SU-DHL-6 (cell line): ENCODE measurements around the gene SPG7.

Source experiments
- H2AFZ ChIP-seq: fragments of 200-600 bp; sonication (generic); 2 replicates; pipeline ENCODE4 v1.6.1; 2014; ENCODE audit warnings: low read depth, mild to moderate bottlenecking, moderate library complexity, mixed read lengths, antibody characterized with exemption, low read length; ENCODE audit not compliant: severe bottlenecking
- H3F3A ChIP-seq: fragments of 200-600 bp; shearing (Covaris generic); 2 replicates; pipeline ENCODE4 v1.6.0; 2016; ENCODE audit warnings: antibody characterized with exemption, mild to moderate bottlenecking; ENCODE audit not compliant: insufficient read depth
- H3K27ac ChIP-seq: fragments of 200-600 bp; sonication (generic); 2 replicates; pipeline ENCODE4 v1.5.1; 2016; ENCODE audit warnings: low read depth, mild to moderate bottlenecking, low read length, moderate library complexity, mixed read lengths
- H3K27me3 ChIP-seq: fragments of 200-600 bp; sonication (generic), shearing (Covaris generic); 2 replicates; pipeline ENCODE4 v1.6.0; 2014; ENCODE audit warnings: mild to moderate bottlenecking, low read length
- H3K36me3 ChIP-seq: fragments of 200-600 bp; sonication (generic); 2 replicates; pipeline ENCODE4 v1.6.1; 2014; ENCODE audit warnings: mild to moderate bottlenecking, low read length, mixed read lengths
- H3K4me2 ChIP-seq: fragments of 300-600, 200-600 bp; shearing (Covaris generic), sonication (generic); 2 replicates; pipeline ENCODE4 v1.6.0; 2014; ENCODE audit warnings: low read length, low read depth, mild to moderate bottlenecking; ENCODE audit not compliant: poor library complexity, severe bottlenecking
- H3K4me3 ChIP-seq: fragments of 200-600 bp; sonication (generic); 2 replicates; pipeline ENCODE4 v1.5.1; 2014; ENCODE audit warnings: antibody characterized with exemption, low read length, mild to moderate bottlenecking, mixed read lengths; ENCODE audit not compliant: insufficient read depth, poor library complexity, severe bottlenecking
- H3K79me2 ChIP-seq: fragments of 200-600 bp; sonication (generic); 2 replicates; pipeline ENCODE4 v1.6.1; 2014; ENCODE audit warnings: mild to moderate bottlenecking, low read length, moderate library complexity; ENCODE audit not compliant: insufficient read depth
- H3K9ac ChIP-seq: fragments of 200-600 bp; sonication (generic); 2 replicates; pipeline ENCODE4 v1.7.0; 2014; ENCODE audit warnings: mild to moderate bottlenecking, low read length
- H3K9me2 ChIP-seq: fragments of 200-600 bp; sonication (generic); replicated peaks from 2 replicates; pipeline ENCODE4 v1.6.1; 2014; ENCODE audit warnings: low read length; ENCODE audit not compliant: insufficient read depth
- H3K9me3 ChIP-seq: fragments of 200-600 bp; sonication (generic); 2 replicates; pipeline ENCODE4 v1.6.1; 2014; ENCODE audit warnings: low read length, mixed read lengths; ENCODE audit not compliant: insufficient read depth
- H4K20me1 ChIP-seq: fragments of 200-600 bp; sonication (generic); 2 replicates; pipeline ENCODE4 v1.6.1; 2014; ENCODE audit warnings: low read depth, mild to moderate bottlenecking, antibody characterized with exemption, low read length, moderate library complexity, mixed read lengths
- CTCF ChIP-seq: fragments of 200-600 bp; sonication (generic); IDR thresholded peaks from one replicate; pipeline ENCODE4 v1.5.1; 2017; ENCODE audit warnings: antibody characterized with exemption, mild to moderate bottlenecking, low read length, moderate library complexity; ENCODE audit not compliant: insufficient read depth, poor library complexity, severe bottlenecking
- EZH2phosphoT487 ChIP-seq: fragments of 200-600 bp; sonication (generic), shearing (Covaris generic); conservative IDR thresholded peaks from 2 replicates; pipeline ENCODE4 v1.6.1; 2018; ENCODE audit warnings: mild to moderate bottlenecking, antibody characterized with exemption, low read length, moderate library complexity, mixed read lengths

The SPG7 gene

GRCh38 chr16:89467382-89467781 lies 40.8 kb upstream of the SPG7 start:
- H3K79me2 ChIP-seq: peaks cover 89% of the 10 kb centered on the region
- TF ChIP-seq CTCF: no peak
- TF ChIP-seq EZH2phosphoT487: no peak
- H3K27ac ChIP-seq: no peak overlapping the region
- H2AFZ ChIP-seq: no peak overlapping the region
- no peaks in the 10 kb centered on the region for H3K9me3 ChIP-seq
- no peaks in the 10 kb centered on the region for H3K27me3 ChIP-seq
- peaks cover 31% of the 10 kb centered on the region for H4K20me1 ChIP-seq
- H3F3A ChIP-seq: peaks cover 5% of the 10 kb centered on the region; the same call in 1 of the 2 replicates
- H3K4me3 ChIP-seq: no peak overlapping the region
- no peak overlapping the region for H3K4me2 ChIP-seq
- no peaks in the 10 kb centered on the region for H3K9me2 ChIP-seq
- no peaks in the 10 kb centered on the region for H3K36me3 ChIP-seq
- H3K9ac ChIP-seq: no peak overlapping the region

- peaks cover 41% of the 10 kb centered on the region for H4K20me1 ChIP-seq
- no peaks in the 10 kb centered on the region for H3K27me3 ChIP-seq
- TF ChIP-seq CTCF (no peak), EZH2phosphoT487 (no peak)
- no peak overlapping the region for H3K27ac ChIP-seq
- peaks cover 100% of the 10 kb centered on the region for H3K79me2 ChIP-seq
- no peaks in the 10 kb centered on the region for H3K9me2 ChIP-seq
- no peak overlapping the region for H2AFZ ChIP-seq
- H3F3A ChIP-seq: peaks cover 16% of the 10 kb centered on the region
- H3K36me3 ChIP-seq: no peaks in the 10 kb centered on the region
- H3K9ac ChIP-seq: no peak overlapping the region
- H3K4me2 ChIP-seq: no peak overlapping the region
- no peaks in the 10 kb centered on the region for H3K9me3 ChIP-seq
- H3K4me3 ChIP-seq: no peak overlapping the region
Observed at GRCh38 chr16:89472711-89473075, 35.5 kb upstream of the SPG7 start.

- Histone ChIP-seq H3F3A (peaks cover 21% of the 10 kb centered on the region), H3K9me2 (no peaks in the 10 kb centered on the region), H3K9me3 (no peaks in the 10 kb centered on the region), H3K4me2 (no peak overlapping the region), H4K20me1 (peaks cover 45% of the 10 kb centered on the region), H3K79me2 (peaks cover 100% of the 10 kb centered on the region), H3K36me3 (no peaks in the 10 kb centered on the region), H3K9ac (no peak overlapping the region), H3K27ac (no peak overlapping the region), H3K4me3 (no peak overlapping the region), H3K27me3 (no peaks in the 10 kb centered on the region), H2AFZ (no peak overlapping the region)
- TF ChIP-seq CTCF: no peak
- no peak for TF ChIP-seq EZH2phosphoT487
Observed at GRCh38 chr16:89473136-89473712, 35.0 kb upstream of the SPG7 start.
